HepG2 (cell line): ENCODE measurements around the gene HAT1. TPM values are rescaled to one million over a fixed set of nuclear protein-coding genes. Genes with fewer than 3 reads are reported as not detected.
A peak's percentile ranks its signal among the peaks of the same experiment; 100 is the strongest.

ENCODE experiments used
- ASH2L ChIP-seq: fragments of 300-600, 200-600 bp; sonication (generic); IDR thresholded peaks from 2 replicates; pipeline ENCODE4 v1.7.0; 2017; ENCODE audit warnings: low read depth, mild to moderate bottlenecking, moderate library complexity, mixed read lengths, low read length; ENCODE audit not compliant: insufficient read length
- ATF6 ChIP-seq: sonication (generic); formaldehyde crosslinking; conservative IDR thresholded peaks from 2 replicates; pipeline ENCODE4 v1.4.0; 2020; ENCODE audit warnings: missing genetic modification reagents
- ATRX ChIP-seq: sonication (generic); formaldehyde crosslinking; IDR thresholded peaks from 2 replicates; pipeline ENCODE4 v1.4.0; 2020; ENCODE audit warnings: missing genetic modification reagents, borderline replicate concordance
- CEBPB ChIP-seq: IDR thresholded peaks from 2 replicates; pipeline ENCODE4 v1.6.1; 2011; ENCODE audit warnings: low read depth, low read length, improper control_type of control experiment, borderline replicate concordance
- FOSL2 ChIP-seq: sonication (generic); formaldehyde crosslinking; IDR thresholded peaks from 2 replicates; pipeline ENCODE4 v1.4.0; 2020; ENCODE audit warnings: missing genetic modification reagents
- HOXA5 ChIP-seq: sonication (generic); formaldehyde crosslinking; IDR thresholded peaks from 2 replicates; pipeline ENCODE4 v1.4.0; 2020; ENCODE audit warnings: missing genetic modification reagents
- KLF13 ChIP-seq: sonication (generic); formaldehyde crosslinking; IDR thresholded peaks from 2 replicates; pipeline ENCODE4 v1.4.0; 2020; ENCODE audit warnings: mild to moderate bottlenecking, missing genetic modification reagents
- NBN ChIP-seq: fragments of 450-650 bp; conservative IDR thresholded peaks from 2 replicates; pipeline ENCODE4 v1.6.1; 2017
- NFE2L2 ChIP-seq: fragments of 150-350 bp; IDR thresholded peaks from 2 replicates; pipeline ENCODE4 v1.6.1; 2014; ENCODE audit warnings: low read length
- NPAS2 ChIP-seq: sonication (generic); formaldehyde crosslinking; IDR thresholded peaks from 2 replicates; pipeline ENCODE4 v1.8.0; 2022; ENCODE audit warnings: mild to moderate bottlenecking, missing genetic modification reagents, borderline replicate concordance
- SATB2 ChIP-seq: sonication (generic); formaldehyde crosslinking; IDR thresholded peaks from 2 replicates; pipeline ENCODE4 v1.5.0; 2020; ENCODE audit warnings: missing genetic modification reagents
- ZC3H4 ChIP-seq: sonication (generic); formaldehyde crosslinking; IDR thresholded peaks from 2 replicates; pipeline ENCODE4 v1.4.0; 2020; ENCODE audit warnings: missing genetic modification reagents, borderline replicate concordance
- ZNF20 ChIP-seq: sonication (generic); formaldehyde crosslinking; IDR thresholded peaks from 2 replicates; pipeline ENCODE4 v1.4.0; 2020; ENCODE audit warnings: mild to moderate bottlenecking, moderate library complexity, missing genetic modification reagents
- ZNF205 ChIP-seq: IDR thresholded peaks from 2 replicates; pipeline ENCODE4 v1.6.1; 2018; ENCODE audit warnings: missing biosample characterization, missing genetic modification reagents
- ZNF24 ChIP-seq: fragments of 450-650 bp; IDR thresholded peaks from 2 replicates; pipeline ENCODE4 v1.6.1; 2017; ENCODE audit warnings: antibody characterized with exemption, mild to moderate bottlenecking
- ZNF33A ChIP-seq: sonication (generic); formaldehyde crosslinking; IDR thresholded peaks from 2 replicates; pipeline ENCODE4 v1.5.1; 2020; ENCODE audit warnings: missing genetic modification reagents, mild to moderate bottlenecking, moderate library complexity, borderline replicate concordance
- ZNF510 ChIP-seq: sonication (generic); formaldehyde crosslinking; IDR thresholded peaks from 2 replicates; pipeline ENCODE4 v1.4.0; 2020; ENCODE audit warnings: low read depth, mild to moderate bottlenecking, missing genetic modification reagents
- ZSCAN29 ChIP-seq: sonication (generic); formaldehyde crosslinking; conservative IDR thresholded peaks from 2 replicates; pipeline ENCODE4 v1.4.0; 2020; ENCODE audit warnings: mild to moderate bottlenecking, missing genetic modification reagents
- polyA plus RNA-seq, 8 experiments: library from polyadenylated mRNA; depleted of rRNA in 3 of 8; stranded (reverse) in 7 of 8; unstranded in 1 of 8; fragments of >200 nt; fragmentation: Illumina TruSeq in 4 of 8; extraction: Trizol in 4 of 8; gene quantifications; 2 replicates each; pipeline versions ENCODE4 v1.2.1 to v1.2.3, GENCODE V29; 2011 to 2016; ENCODE audit warnings: low read depth in 4 of 8, missing spikeins in 1 of 8, mixed read lengths in 1 of 8; ENCODE audit not compliant: insufficient read depth in 1 of 8
- total RNA-seq, 5 experiments: library from RNA; depleted of rRNA; stranded (reverse); fragments of >200 nt; fragmentation: Illumina TruSeq; extraction: Trizol; gene quantifications; 2 replicates each; pipeline ENCODE4 v1.2.3, GENCODE V29; 2016; ENCODE audit warnings: low read depth in 1 of 5
- TF ChIP-seq, protein P1 (sequence below): sonication (generic); formaldehyde crosslinking; IDR thresholded peaks from 2 replicates; pipeline ENCODE4 v1.5.0; 2020; ENCODE audit warnings: mild to moderate bottlenecking, missing genetic modification reagents, borderline replicate concordance
- TF ChIP-seq, protein P2 (sequence below): sonication (generic); formaldehyde crosslinking; IDR thresholded peaks from 2 replicates; pipeline ENCODE4 v1.8.1; 2022; ENCODE audit warnings: mild to moderate bottlenecking, missing genetic modification reagents
- TF ChIP-seq, protein P3 (sequence below): fragments of 450-650 bp; IDR thresholded peaks from 2 replicates; pipeline ENCODE4 v1.6.1; 2016

Gene HAT1
- total and polyA plus RNA-seq, 2 of the 13 experiments (the other 11 are each of a cell fraction or from before 2014, with no cell fraction given): 45.4 to 119 TPM

DNA sequence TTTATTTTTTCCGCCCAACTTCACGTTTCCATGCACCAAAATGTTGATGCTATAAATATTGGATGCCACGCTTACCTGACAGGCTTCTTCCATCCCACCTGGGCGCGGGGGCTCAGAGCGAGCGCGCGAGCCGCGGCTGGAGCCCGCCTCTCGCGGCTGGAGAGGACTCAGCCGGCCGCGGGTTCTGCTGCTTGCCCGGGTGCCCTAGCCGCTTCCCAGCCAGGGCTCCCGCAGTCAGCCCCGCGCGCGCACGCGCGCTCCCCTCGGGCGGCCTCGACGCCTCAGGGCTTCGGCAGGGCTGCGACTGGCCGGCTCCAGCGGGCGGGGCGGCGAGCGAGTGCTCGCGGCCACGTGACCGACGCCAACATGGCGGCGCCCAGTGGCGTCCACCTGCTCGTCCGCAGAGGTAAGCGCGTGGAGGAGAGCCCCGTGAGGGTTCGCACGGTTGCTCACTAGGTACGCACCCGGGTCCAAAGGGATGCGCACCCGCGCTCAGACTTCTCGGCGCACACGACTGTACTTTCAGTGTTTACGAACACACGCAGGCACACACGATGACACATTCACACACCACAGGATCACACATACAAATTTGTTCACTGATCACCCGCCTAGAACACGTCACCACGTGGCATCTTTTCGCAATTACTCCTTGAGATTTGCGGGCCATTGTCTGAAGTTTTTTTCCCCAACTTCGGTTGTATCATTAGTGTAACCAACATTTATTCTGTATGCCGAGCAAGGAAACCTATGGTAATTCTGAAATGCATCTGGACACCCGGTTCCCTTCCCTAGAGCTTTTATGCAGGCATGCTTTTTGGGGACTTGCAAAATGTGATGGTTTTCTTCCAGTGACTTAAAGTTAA, 77.6 kb downstream of the HAT1 start, which contains the start of gene METAP1D (continued):
- TF ChIP-seq, protein P1, sequence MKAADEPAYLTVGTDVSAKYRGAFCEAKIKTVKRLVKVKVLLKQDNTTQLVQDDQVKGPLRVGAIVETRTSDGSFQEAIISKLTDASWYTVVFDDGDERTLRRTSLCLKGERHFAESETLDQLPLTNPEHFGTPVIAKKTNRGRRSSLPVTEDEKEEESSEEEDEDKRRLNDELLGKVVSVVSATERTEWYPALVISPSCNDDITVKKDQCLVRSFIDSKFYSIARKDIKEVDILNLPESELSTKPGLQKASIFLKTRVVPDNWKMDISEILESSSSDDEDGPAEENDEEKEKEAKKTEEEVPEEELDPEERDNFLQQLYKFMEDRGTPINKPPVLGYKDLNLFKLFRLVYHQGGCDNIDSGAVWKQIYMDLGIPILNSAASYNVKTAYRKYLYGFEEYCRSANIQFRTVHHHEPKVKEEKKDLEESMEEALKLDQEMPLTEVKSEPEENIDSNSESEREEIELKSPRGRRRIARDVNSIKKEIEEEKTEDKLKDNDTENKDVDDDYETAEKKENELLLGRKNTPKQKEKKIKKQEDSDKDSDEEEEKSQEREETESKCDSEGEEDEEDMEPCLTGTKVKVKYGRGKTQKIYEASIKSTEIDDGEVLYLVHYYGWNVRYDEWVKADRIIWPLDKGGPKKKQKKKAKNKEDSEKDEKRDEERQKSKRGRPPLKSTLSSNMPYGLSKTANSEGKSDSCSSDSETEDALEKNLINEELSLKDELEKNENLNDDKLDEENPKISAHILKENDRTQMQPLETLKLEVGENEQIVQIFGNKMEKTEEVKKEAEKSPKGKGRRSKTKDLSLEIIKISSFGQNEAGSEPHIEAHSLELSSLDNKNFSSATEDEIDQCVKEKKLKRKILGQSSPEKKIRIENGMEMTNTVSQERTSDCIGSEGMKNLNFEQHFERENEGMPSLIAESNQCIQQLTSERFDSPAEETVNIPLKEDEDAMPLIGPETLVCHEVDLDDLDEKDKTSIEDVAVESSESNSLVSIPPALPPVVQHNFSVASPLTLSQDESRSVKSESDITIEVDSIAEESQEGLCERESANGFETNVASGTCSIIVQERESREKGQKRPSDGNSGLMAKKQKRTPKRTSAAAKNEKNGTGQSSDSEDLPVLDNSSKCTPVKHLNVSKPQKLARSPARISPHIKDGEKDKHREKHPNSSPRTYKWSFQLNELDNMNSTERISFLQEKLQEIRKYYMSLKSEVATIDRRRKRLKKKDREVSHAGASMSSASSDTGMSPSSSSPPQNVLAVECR (CRISPR knock-in tag): peak; percentile 100
- TF ChIP-seq ATRX (no peak), ASH2L (peak; percentile 98), SATB2 (CRISPR knock-in tag) (no peak), FOSL2 (CRISPR knock-in tag) (peak; percentile 77), ZNF33A (CRISPR knock-in tag) (no peak), HOXA5 (peak; percentile 77; the same call in 1 of the 2 replicates), ZNF510 (CRISPR knock-in tag) (peak; percentile 97), ZNF205 (CRISPR knock-in tag) (peak; percentile 96), CEBPB (peak; percentile 45; the same call in 1 of the 2 replicates), ZC3H4 (CRISPR knock-in tag) (peak; percentile 86; the same call in 1 of the 2 replicates), ZSCAN29 (peak; percentile 88), ATF6 (CRISPR knock-in tag) (peak; percentile 94), ZNF20 (peak; percentile 98), NPAS2 (CRISPR knock-in tag) (no peak), KLF13 (CRISPR knock-in tag) (peak; percentile 45; the same call in 1 of the 2 replicates), NFE2L2 (no peak), ZNF24 (no peak), NBN (no peak)
- TF ChIP-seq, protein P2, sequence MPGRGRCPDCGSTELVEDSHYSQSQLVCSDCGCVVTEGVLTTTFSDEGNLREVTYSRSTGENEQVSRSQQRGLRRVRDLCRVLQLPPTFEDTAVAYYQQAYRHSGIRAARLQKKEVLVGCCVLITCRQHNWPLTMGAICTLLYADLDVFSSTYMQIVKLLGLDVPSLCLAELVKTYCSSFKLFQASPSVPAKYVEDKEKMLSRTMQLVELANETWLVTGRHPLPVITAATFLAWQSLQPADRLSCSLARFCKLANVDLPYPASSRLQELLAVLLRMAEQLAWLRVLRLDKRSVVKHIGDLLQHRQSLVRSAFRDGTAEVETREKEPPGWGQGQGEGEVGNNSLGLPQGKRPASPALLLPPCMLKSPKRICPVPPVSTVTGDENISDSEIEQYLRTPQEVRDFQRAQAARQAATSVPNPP: no peak; the same call in 1 of the 2 replicates
- TF ChIP-seq, protein P3, sequence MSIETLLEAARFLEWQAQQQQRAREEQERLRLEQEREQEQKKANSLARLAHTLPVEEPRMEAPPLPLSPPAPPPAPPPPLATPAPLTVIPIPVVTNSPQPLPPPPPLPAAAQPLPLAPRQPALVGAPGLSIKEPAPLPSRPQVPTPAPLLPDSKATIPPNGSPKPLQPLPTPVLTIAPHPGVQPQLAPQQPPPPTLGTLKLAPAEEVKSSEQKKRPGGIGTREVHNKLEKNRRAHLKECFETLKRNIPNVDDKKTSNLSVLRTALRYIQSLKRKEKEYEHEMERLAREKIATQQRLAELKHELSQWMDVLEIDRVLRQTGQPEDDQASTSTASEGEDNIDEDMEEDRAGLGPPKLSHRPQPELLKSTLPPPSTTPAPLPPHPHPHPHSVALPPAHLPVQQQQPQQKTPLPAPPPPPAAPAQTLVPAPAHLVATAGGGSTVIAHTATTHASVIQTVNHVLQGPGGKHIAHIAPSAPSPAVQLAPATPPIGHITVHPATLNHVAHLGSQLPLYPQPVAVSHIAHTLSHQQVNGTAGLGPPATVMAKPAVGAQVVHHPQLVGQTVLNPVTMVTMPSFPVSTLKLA: peak; percentile 85
